HUDEP-2 (cell line): Measurements from ENCODE around the gene PAIP2.
A peak's percentile ranks its signal among the peaks of the same experiment; 100 is the strongest.
"Not testable (repeated sequence)": the region's sequence is repeated elsewhere in the genome, so short reads cannot be mapped to it uniquely, and the experiment has no call there.

Experiments used
- DNase-seq, 76 experiments: peaks; one replicate each; lab custom pipeline; 2025; ENCODE audit not compliant: unreplicated experiment in 76 of 76; lab: John Stamatoyannopoulos, UW

Gene PAIP2

GRCh38 chr5:139377226-139377625 is 35.6 kb downstream of the PAIP2 start:
- no peak for DNase-seq

GRCh38 chr5:139378101-139378825 is 36.6 kb downstream of the PAIP2 start:
- peak in 4 of 76 experiments; percentile 7 to 19 (median 8) for DNase-seq

GRCh38 chr5:139378941-139379361 is 37.3 kb downstream of the PAIP2 start:
- DNase-seq, result no peak

GRCh38 chr5:139379626-139380449 is 38.2 kb downstream of the PAIP2 start:
- no peak for DNase-seq

- DNase-seq, result no peak
Measured at GRCh38 chr5:139381837-139382761, 40.4 kb downstream of the PAIP2 start.

- DNase-seq, result no peak
Measured at GRCh38 chr5:139382807-139383206, 41.2 kb downstream of the PAIP2 start.

GRCh38 chr5:139383275-139383992 is 41.8 kb downstream of the PAIP2 start, which contains the start of gene SLC23A1:
TSS of gene SLC23A1 (minus strand) at chr5:139383297. CDS start at chr5:139383253, 44 bp downstream.
- no peak for DNase-seq

- no peak for DNase-seq
Measured at GRCh38 chr5:139383993-139384590, 42.4 kb downstream of the PAIP2 start.

GRCh38 chr5:139384591-139385051 is 43.0 kb downstream of the PAIP2 start:
- DNase-seq, result no peak

- DNase-seq, result peak in 18 of 76 experiments; percentile 8 to 37 (median 20)
Measured at GRCh38 chr5:139385061-139386049, 43.7 kb downstream of the PAIP2 start.

- no peak for DNase-seq
Measured at GRCh38 chr5:139386050-139386438, 44.4 kb downstream of the PAIP2 start.

- not testable (repeated sequence) for DNase-seq
Measured at GRCh38 chr5:139386956-139387355, 45.3 kb downstream of the PAIP2 start.

- no peak for DNase-seq
Measured at GRCh38 chr5:139387611-139388197, 46.0 kb downstream of the PAIP2 start.

- DNase-seq, result no peak
Measured at GRCh38 chr5:139388198-139388821, 46.7 kb downstream of the PAIP2 start.

- no peak for DNase-seq
Measured at GRCh38 chr5:139389701-139390638, 48.3 kb downstream of the PAIP2 start, which contains the start of gene MZB1. TSS of gene MZB1 (minus strand) at chr5:139389913. CDS start at chr5:139389856, 57 bp downstream.
